ENCODE data around the gene PFKFB4.

DNA sequence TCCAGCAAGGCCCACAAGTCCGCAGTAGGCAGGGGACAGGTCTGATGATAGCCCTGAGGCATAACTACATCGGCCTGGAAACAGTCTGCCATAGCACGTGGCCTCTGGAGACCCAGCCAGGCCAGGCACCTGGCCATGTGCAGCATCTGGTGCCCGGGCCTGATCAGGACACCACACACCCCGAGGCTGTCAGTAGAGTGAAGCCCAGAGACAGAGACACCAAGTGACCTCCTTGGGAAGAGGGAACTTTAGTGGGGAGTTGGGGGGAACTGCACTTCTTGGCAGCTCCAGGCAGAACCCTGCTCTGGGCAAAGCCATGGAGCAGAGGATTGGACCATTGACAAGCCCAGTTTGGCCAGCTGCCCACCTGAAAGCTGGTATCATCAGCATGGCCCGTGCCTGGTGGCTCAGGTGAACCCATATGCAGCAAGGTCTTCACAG is 53.9 kb downstream of the PFKFB4 start:
- no peak for TF ChIP-seq BCL11A (tag by site-specific recombination; IDR thresholded peaks at IDR 0.05; ENCODE audit: low read depth)
- TF ChIP-seq, protein P1, sequence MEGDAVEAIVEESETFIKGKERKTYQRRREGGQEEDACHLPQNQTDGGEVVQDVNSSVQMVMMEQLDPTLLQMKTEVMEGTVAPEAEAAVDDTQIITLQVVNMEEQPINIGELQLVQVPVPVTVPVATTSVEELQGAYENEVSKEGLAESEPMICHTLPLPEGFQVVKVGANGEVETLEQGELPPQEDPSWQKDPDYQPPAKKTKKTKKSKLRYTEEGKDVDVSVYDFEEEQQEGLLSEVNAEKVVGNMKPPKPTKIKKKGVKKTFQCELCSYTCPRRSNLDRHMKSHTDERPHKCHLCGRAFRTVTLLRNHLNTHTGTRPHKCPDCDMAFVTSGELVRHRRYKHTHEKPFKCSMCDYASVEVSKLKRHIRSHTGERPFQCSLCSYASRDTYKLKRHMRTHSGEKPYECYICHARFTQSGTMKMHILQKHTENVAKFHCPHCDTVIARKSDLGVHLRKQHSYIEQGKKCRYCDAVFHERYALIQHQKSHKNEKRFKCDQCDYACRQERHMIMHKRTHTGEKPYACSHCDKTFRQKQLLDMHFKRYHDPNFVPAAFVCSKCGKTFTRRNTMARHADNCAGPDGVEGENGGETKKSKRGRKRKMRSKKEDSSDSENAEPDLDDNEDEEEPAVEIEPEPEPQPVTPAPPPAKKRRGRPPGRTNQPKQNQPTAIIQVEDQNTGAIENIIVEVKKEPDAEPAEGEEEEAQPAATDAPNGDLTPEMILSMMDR (tag by site-specific recombination; IDR thresholded peaks at IDR 0.05), result no peak
- no peak for TF ChIP-seq ZNF521 (tag by site-specific recombination; IDR thresholded peaks at IDR 0.05)
- no peak for TF ChIP-seq ZNF2 (tag by site-specific recombination; IDR thresholded peaks at IDR 0.05)
- TF ChIP-seq, protein P2, sequence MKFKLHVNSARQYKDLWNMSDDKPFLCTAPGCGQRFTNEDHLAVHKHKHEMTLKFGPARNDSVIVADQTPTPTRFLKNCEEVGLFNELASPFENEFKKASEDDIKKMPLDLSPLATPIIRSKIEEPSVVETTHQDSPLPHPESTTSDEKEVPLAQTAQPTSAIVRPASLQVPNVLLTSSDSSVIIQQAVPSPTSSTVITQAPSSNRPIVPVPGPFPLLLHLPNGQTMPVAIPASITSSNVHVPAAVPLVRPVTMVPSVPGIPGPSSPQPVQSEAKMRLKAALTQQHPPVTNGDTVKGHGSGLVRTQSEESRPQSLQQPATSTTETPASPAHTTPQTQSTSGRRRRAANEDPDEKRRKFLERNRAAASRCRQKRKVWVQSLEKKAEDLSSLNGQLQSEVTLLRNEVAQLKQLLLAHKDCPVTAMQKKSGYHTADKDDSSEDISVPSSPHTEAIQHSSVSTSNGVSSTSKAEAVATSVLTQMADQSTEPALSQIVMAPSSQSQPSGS (tag by site-specific recombination; IDR thresholded peaks at IDR 0.05; ENCODE audit: low read depth), result no peak
- TF ChIP-seq ZNF558 (tag by site-specific recombination; IDR thresholded peaks at IDR 0.05), result no peak
- TF ChIP-seq ZNF140 (tag by site-specific recombination; IDR thresholded peaks at IDR 0.05), result no peak
- no peak for TF ChIP-seq PATZ1 (tag by site-specific recombination; IDR thresholded peaks at IDR 0.05)
- no peak for TF ChIP-seq ZNF292 (tag by site-specific recombination; IDR thresholded peaks at IDR 0.05; ENCODE audit: borderline replicate concordance, low read depth)
- TF ChIP-seq ZNF138 (tag by site-specific recombination; IDR thresholded peaks at IDR 0.05; ENCODE audit: borderline replicate concordance), result no peak
- TF ChIP-seq INSM2 (tag by site-specific recombination; IDR thresholded peaks at IDR 0.05), result no peak
- no peak for TF ChIP-seq ZNF560 (tag by site-specific recombination; IDR thresholded peaks at IDR 0.05; ENCODE audit: borderline replicate concordance)
